GM23338 (cell line): ENCODE data around the gene IRAK2. TPM values are rescaled to one million over a fixed set of nuclear protein-coding genes. Genes with fewer than 3 reads are reported as not detected.
"Not testable (repeated sequence)": the region's sequence is repeated elsewhere in the genome, so short reads cannot be mapped to it uniquely, and the experiment has no call there.

Experiments used
- ATAC-seq: fragments of 200-7000 bp; cut with Tn5 transposase; 3 replicates; pipeline ENCODE4 v1.9.1; 2020
- DNase-seq: peaks from one replicate; pipeline ENCODE4 v3.0.0-alpha.2; 2015; ENCODE audit warnings: low spot score
- H2AFZ ChIP-seq: fragments of 200-600 bp; sonication (generic); 2 replicates; pipeline ENCODE4 v1.8.0; 2016; ENCODE audit warnings: antibody characterized with exemption, mild to moderate bottlenecking, moderate library complexity
- H3F3A ChIP-seq: fragments of 200-600 bp; sonication (generic); replicated peaks from 2 replicates; pipeline ENCODE4 v1.8.0; 2017; ENCODE audit warnings: antibody characterized with exemption, mixed run types, low read depth
- H3K27ac ChIP-seq: fragments of 200-600 bp; sonication (generic); 2 replicates; pipeline ENCODE4 v1.6.1; 2016; ENCODE audit warnings: low read depth
- H3K27me3 ChIP-seq: fragments of 200-600 bp; sonication (generic); 2 replicates; pipeline ENCODE4 v1.8.0; 2016; ENCODE audit warnings: mild to moderate bottlenecking, mixed run types, moderate library complexity; ENCODE audit not compliant: insufficient read depth
- H3K36me3 ChIP-seq: fragments of 200-600 bp; sonication (generic); 2 replicates; pipeline ENCODE4 v1.8.0; 2016; ENCODE audit warnings: mild to moderate bottlenecking; ENCODE audit not compliant: insufficient read depth
- H3K4me1 ChIP-seq: fragments of 200-600 bp; sonication (generic); 2 replicates; pipeline ENCODE4 v1.8.0; 2016; ENCODE audit warnings: mild to moderate bottlenecking, moderate library complexity; ENCODE audit not compliant: insufficient read depth
- H3K4me2 ChIP-seq: fragments of 200-600 bp; sonication (generic); 2 replicates; pipeline ENCODE4 v1.7.1; 2017; ENCODE audit warnings: mixed run types
- H3K4me3 ChIP-seq: fragments of 200-600 bp; sonication (generic); 2 replicates; pipeline ENCODE4 v1.6.1; 2016; ENCODE audit warnings: mixed run types
- H3K79me2 ChIP-seq: fragments of 200-600 bp; sonication (generic); replicated peaks from 2 replicates; pipeline ENCODE4 v1.8.0; 2017; ENCODE audit warnings: mild to moderate bottlenecking; ENCODE audit not compliant: insufficient read depth
- H3K9me2 ChIP-seq: fragments of 200-600 bp; sonication (generic); 2 replicates; pipeline ENCODE4 v1.8.0; 2017; ENCODE audit not compliant: insufficient read depth
- H4K20me1 ChIP-seq: fragments of 200-600 bp; sonication (generic); replicated peaks from 2 replicates; pipeline ENCODE4 v1.8.0; 2017; ENCODE audit warnings: mild to moderate bottlenecking; ENCODE audit not compliant: insufficient read depth
- H3K27ac Mint-ChIP-seq: 2 replicates; pipeline ENCODE4 v1.8.0; 2020; ENCODE audit warnings: inconsistent platforms, mild to moderate bottlenecking, moderate library complexity, mixed read lengths
- H3K27me3 Mint-ChIP-seq: 3 replicates; pipeline ENCODE4 v1.8.0; 2022; ENCODE audit warnings: low read depth, mild to moderate bottlenecking, moderate library complexity, mixed read lengths, inconsistent platforms; ENCODE audit not compliant: insufficient read depth, poor library complexity
- H3K36me3 Mint-ChIP-seq: 3 replicates; pipeline ENCODE4 v1.8.0; 2021; ENCODE audit warnings: low read depth, mild to moderate bottlenecking, inconsistent platforms, moderate library complexity, mixed read lengths
- H3K4me1 Mint-ChIP-seq: 3 replicates; pipeline ENCODE4 v1.8.0; 2020; ENCODE audit warnings: mild to moderate bottlenecking, inconsistent platforms, mixed read lengths
- H3K4me3 Mint-ChIP-seq: 3 replicates; pipeline ENCODE4 v1.8.0; 2021; ENCODE audit warnings: moderate library complexity, mild to moderate bottlenecking, inconsistent platforms, mixed read lengths
- H3K9me3 Mint-ChIP-seq: 3 replicates; pipeline ENCODE4 v1.8.0; 2020; ENCODE audit warnings: moderate library complexity, mild to moderate bottlenecking, inconsistent platforms, mixed read lengths
- CREB1 ChIP-seq: fragments of 250-450 bp; sonication (Bioruptor Pico); IDR thresholded peaks from 2 replicates; pipeline ENCODE4 v1.5.0; 2020; ENCODE audit warnings: low read depth, mild to moderate bottlenecking, moderate library complexity
- EZH2 ChIP-seq: fragments of 200-600 bp; sonication (generic); IDR thresholded peaks from one replicate; pipeline ENCODE4 v1.8.0; 2017; ENCODE audit warnings: antibody characterized with exemption, mild to moderate bottlenecking, low read depth; ENCODE audit not compliant: unreplicated experiment
- EZH2phosphoT487 ChIP-seq: fragments of 200-600 bp; sonication (generic); IDR thresholded peaks from one replicate; pipeline ENCODE4 v1.8.1; 2018; ENCODE audit warnings: antibody characterized with exemption; ENCODE audit not compliant: unreplicated experiment
- JUNB ChIP-seq: IDR thresholded peaks from one replicate; pipeline ENCODE4 v1.6.1; 2016; ENCODE audit warnings: antibody characterized with exemption; ENCODE audit not compliant: unreplicated experiment
- POLR2AphosphoS5 ChIP-seq: IDR thresholded peaks from 2 replicates; pipeline ENCODE4 v1.6.1; 2016; ENCODE audit warnings: antibody characterized with exemption, low read depth
- STAT1 ChIP-seq: IDR thresholded peaks from one replicate; pipeline ENCODE4 v1.6.1; 2016; ENCODE audit warnings: antibody characterized with exemption; ENCODE audit not compliant: unreplicated experiment
- ZNF114 ChIP-seq: fragments of 250-450 bp; sonication (Bioruptor Pico); IDR thresholded peaks from 2 replicates; pipeline ENCODE4 v1.5.0; 2020; ENCODE audit warnings: mild to moderate bottlenecking, moderate library complexity
- polyA plus RNA-seq: library from polyadenylated mRNA; unstranded; fragments of >200 nt; fragmentation: Nextera tagmentation; extraction: Ambion mirVana; gene quantifications from 2 replicates; pipeline ENCODE4 v1.2.1, GENCODE V29; 2016
- total RNA-seq: library from RNA; depleted of rRNA; stranded (reverse); fragments of >200 nt; shearing (Covaris generic); gene quantifications from 2 replicates; pipeline ENCODE4 v1.2.3, GENCODE V29; 2014
- TF ChIP-seq, protein P1 (sequence below): fragments of 250-450 bp; sonication (Bioruptor Pico); IDR thresholded peaks from 2 replicates; pipeline ENCODE4 v1.5.0; 2020; ENCODE audit warnings: mild to moderate bottlenecking, moderate library complexity
- TF ChIP-seq, protein P2 (sequence below): IDR thresholded peaks from 2 replicates; pipeline ENCODE4 v1.6.1; 2016; ENCODE audit warnings: antibody characterized with exemption
- TF ChIP-seq, protein P3 (sequence below): IDR thresholded peaks from one replicate; pipeline ENCODE4 v1.6.1; 2018; ENCODE audit warnings: antibody characterized with exemption; ENCODE audit not compliant: unreplicated experiment

IRAK2 gene
- total and polyA plus RNA-seq, 2 experiments from 2014 or later = 0.37 to 1.4 TPM

DNA sequence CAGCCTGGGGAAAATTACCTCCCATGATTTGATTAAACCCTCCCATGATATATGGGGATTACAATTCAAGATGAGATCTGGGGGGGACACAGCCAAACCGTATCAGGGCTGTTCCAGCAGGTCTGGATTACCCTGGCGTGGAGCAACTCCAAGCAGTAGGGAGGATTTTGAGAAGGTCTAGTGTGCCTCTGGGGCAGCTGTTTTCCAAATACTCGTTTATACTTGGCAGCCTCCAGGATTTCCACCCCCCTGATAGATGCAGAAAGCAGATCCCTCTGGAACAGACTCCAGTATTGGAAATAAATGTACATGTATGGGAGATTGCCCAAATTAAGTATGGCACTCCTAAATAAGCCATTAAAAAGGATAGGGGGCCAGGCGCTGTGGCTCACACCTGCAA, 7.7 kb upstream of the IRAK2 start:
- DNase-seq (no peak), ATAC-seq (no peak)
- Mint-ChIP-seq H3K9me3 (no peaks in the 10 kb centered on the region), H3K27me3 (peaks cover 4% of the 10 kb centered on the region), H3K36me3 (peaks cover 14% of the 10 kb centered on the region; the same call in 2 of the 3 replicates), H3K4me1 (0 out of 3 replicates have a peak, but pooled peaks cover 3% of the 10 kb centered on the region), H3K4me3 (no peak overlapping the region), H3K27ac (no peak overlapping the region)
- H3K4me3 ChIP-seq = no peak overlapping the region
- peaks cover 6% of the 10 kb centered on the region; the same call in 1 of the 2 replicates for H3K36me3 ChIP-seq
- H3K79me2 ChIP-seq = no peaks in the 10 kb centered on the region
- no peak overlapping the region for H3K27ac ChIP-seq
- H3K9me2 ChIP-seq = no peaks in the 10 kb centered on the region
- TF ChIP-seq, protein P1, sequence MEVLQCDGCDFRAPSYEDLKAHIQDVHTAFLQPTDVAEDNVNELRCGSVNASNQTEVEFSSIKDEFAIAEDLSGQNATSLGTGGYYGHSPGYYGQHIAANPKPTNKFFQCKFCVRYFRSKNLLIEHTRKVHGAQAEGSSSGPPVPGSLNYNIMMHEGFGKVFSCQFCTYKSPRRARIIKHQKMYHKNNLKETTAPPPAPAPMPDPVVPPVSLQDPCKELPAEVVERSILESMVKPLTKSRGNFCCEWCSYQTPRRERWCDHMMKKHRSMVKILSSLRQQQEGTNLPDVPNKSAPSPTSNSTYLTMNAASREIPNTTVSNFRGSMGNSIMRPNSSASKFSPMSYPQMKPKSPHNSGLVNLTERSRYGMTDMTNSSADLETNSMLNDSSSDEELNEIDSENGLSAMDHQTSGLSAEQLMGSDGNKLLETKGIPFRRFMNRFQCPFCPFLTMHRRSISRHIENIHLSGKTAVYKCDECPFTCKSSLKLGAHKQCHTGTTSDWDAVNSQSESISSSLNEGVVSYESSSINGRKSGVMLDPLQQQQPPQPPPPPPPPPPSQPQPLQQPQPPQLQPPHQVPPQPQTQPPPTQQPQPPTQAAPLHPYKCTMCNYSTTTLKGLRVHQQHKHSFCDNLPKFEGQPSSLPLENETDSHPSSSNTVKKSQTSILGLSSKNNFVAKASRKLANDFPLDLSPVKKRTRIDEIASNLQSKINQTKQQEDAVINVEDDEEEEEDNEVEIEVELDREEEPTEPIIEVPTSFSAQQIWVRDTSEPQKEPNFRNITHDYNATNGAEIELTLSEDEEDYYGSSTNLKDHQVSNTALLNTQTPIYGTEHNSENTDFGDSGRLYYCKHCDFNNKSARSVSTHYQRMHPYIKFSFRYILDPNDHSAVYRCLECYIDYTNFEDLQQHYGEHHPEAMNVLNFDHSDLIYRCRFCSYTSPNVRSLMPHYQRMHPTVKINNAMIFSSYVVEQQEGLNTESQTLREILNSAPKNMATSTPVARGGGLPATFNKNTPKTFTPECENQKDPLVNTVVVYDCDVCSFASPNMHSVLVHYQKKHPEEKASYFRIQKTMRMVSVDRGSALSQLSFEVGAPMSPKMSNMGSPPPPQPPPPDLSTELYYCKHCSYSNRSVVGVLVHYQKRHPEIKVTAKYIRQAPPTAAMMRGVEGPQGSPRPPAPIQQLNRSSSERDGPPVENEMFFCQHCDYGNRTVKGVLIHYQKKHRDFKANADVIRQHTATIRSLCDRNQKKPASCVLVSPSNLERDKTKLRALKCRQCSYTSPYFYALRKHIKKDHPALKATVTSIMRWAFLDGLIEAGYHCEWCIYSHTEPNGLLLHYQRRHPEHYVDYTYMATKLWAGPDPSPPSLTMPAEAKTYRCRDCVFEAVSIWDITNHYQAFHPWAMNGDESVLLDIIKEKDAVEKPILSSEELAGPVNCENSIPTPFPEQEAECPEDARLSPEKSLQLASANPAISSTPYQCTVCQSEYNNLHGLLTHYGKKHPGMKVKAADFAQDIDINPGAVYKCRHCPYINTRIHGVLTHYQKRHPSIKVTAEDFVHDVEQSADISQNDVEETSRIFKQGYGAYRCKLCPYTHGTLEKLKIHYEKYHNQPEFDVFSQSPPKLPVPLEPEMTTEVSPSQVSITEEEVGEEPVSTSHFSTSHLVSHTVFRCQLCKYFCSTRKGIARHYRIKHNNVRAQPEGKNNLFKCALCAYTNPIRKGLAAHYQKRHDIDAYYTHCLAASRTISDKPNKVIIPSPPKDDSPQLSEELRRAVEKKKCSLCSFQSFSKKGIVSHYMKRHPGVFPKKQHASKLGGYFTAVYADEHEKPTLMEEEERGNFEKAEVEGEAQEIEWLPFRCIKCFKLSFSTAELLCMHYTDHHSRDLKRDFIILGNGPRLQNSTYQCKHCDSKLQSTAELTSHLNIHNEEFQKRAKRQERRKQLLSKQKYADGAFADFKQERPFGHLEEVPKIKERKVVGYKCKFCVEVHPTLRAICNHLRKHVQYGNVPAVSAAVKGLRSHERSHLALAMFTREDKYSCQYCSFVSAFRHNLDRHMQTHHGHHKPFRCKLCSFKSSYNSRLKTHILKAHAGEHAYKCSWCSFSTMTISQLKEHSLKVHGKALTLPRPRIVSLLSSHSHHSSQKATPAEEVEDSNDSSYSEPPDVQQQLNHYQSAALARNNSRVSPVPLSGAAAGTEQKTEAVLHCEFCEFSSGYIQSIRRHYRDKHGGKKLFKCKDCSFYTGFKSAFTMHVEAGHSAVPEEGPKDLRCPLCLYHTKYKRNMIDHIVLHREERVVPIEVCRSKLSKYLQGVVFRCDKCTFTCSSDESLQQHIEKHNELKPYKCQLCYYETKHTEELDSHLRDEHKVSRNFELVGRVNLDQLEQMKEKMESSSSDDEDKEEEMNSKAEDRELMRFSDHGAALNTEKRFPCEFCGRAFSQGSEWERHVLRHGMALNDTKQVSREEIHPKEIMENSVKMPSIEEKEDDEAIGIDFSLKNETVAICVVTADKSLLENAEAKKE (CRISPR knock-in tag) = no peak
- TF ChIP-seq, protein P2, sequence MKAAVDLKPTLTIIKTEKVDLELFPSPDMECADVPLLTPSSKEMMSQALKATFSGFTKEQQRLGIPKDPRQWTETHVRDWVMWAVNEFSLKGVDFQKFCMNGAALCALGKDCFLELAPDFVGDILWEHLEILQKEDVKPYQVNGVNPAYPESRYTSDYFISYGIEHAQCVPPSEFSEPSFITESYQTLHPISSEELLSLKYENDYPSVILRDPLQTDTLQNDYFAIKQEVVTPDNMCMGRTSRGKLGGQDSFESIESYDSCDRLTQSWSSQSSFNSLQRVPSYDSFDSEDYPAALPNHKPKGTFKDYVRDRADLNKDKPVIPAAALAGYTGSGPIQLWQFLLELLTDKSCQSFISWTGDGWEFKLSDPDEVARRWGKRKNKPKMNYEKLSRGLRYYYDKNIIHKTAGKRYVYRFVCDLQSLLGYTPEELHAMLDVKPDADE = no peak
- no peak for TF ChIP-seq EZH2phosphoT487
- TF ChIP-seq CREB1 (CRISPR knock-in tag) = no peak
- no peak for TF ChIP-seq POLR2AphosphoS5
- TF ChIP-seq ZNF114 (CRISPR knock-in tag) = no peak
- TF ChIP-seq EZH2 = no peak
- TF ChIP-seq, protein P3, sequence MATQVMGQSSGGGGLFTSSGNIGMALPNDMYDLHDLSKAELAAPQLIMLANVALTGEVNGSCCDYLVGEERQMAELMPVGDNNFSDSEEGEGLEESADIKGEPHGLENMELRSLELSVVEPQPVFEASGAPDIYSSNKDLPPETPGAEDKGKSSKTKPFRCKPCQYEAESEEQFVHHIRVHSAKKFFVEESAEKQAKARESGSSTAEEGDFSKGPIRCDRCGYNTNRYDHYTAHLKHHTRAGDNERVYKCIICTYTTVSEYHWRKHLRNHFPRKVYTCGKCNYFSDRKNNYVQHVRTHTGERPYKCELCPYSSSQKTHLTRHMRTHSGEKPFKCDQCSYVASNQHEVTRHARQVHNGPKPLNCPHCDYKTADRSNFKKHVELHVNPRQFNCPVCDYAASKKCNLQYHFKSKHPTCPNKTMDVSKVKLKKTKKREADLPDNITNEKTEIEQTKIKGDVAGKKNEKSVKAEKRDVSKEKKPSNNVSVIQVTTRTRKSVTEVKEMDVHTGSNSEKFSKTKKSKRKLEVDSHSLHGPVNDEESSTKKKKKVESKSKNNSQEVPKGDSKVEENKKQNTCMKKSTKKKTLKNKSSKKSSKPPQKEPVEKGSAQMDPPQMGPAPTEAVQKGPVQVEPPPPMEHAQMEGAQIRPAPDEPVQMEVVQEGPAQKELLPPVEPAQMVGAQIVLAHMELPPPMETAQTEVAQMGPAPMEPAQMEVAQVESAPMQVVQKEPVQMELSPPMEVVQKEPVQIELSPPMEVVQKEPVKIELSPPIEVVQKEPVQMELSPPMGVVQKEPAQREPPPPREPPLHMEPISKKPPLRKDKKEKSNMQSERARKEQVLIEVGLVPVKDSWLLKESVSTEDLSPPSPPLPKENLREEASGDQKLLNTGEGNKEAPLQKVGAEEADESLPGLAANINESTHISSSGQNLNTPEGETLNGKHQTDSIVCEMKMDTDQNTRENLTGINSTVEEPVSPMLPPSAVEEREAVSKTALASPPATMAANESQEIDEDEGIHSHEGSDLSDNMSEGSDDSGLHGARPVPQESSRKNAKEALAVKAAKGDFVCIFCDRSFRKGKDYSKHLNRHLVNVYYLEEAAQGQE = no peak
- no peak for TF ChIP-seq STAT1
- TF ChIP-seq JUNB = no peak
- no peak overlapping the region for H3K4me2 ChIP-seq
- H3F3A ChIP-seq = 0 out of 2 replicates have a peak, but pooled peaks cover 5% of the 10 kb centered on the region
- H3K4me1 ChIP-seq = no peaks in the 10 kb centered on the region
- H3K27me3 ChIP-seq = no peaks in the 10 kb centered on the region
- 0 out of 2 replicates have a peak, but pooled peaks cover 4% of the 10 kb centered on the region for H4K20me1 ChIP-seq
- no peak overlapping the region for H2AFZ ChIP-seq

DNA sequence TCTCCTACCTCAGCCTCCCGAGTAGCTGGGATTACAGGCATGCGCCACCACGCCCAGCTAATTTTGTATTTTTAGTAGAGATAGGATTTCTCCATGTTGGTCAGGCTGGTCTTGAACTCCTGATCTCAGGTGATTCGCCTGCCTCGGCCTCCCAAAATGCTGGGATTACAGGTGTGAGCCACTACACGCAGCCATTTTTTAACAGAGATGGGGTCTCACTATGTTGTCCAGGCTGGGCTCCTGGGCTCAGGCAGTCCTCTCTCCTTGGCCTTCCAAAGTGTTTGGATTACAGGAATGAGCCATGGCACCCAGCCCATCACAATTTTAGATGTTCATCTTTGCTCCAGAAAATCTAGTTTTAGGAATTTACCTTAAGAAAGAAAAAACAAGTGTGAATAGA, 6.2 kb upstream of the IRAK2 start:
- H3K36me3 ChIP-seq, H3K9me3 Mint-ChIP-seq, H3F3A ChIP-seq, H3K4me1 ChIP-seq, H3K4me2 ChIP-seq, DNase-seq, H3K4me1 Mint-ChIP-seq, H3K79me2 ChIP-seq, H3K27me3 ChIP-seq, H3K27ac ChIP-seq, H3K4me3 ChIP-seq, H4K20me1 ChIP-seq, H3K27me3 Mint-ChIP-seq, ATAC-seq, H3K36me3 Mint-ChIP-seq, H3K4me3 Mint-ChIP-seq, H3K27ac Mint-ChIP-seq, H3K9me2 ChIP-seq, H2AFZ ChIP-seq: not testable (repeated sequence)
